T-helper 1 cell treated with Interleukin-12 subunit alpha and Interleukin-12 subunit beta and Interleukin-4 antibody, amounts not matched to agents 30 μg/mL and 1 μg/mL, for 36 hours (primary cell): ENCODE results near the gene TSPAN9.

ENCODE experiments used
- H3K27ac Mint-ChIP-seq: one replicate; pipeline ENCODE4 v1.8.0; 2021; ENCODE audit warnings: mild to moderate bottlenecking, mixed read lengths
- H3K27me3 Mint-ChIP-seq: one replicate; pipeline ENCODE4 v1.8.0; 2021; ENCODE audit warnings: low read depth, mixed read lengths
- H3K36me3 Mint-ChIP-seq: one replicate; pipeline ENCODE4 v1.8.0; 2021; ENCODE audit warnings: low read depth, mixed read lengths
- H3K4me1 Mint-ChIP-seq: one replicate; pipeline ENCODE4 v1.8.0; 2021; ENCODE audit warnings: low read depth, mixed read lengths
- H3K4me3 Mint-ChIP-seq: one replicate; pipeline ENCODE4 v1.8.0; 2021; ENCODE audit warnings: mild to moderate bottlenecking, moderate library complexity, mixed read lengths
- H3K9me3 Mint-ChIP-seq: one replicate; pipeline ENCODE4 v1.8.0; 2021; ENCODE audit warnings: mixed read lengths

The TSPAN9 gene

DNA sequence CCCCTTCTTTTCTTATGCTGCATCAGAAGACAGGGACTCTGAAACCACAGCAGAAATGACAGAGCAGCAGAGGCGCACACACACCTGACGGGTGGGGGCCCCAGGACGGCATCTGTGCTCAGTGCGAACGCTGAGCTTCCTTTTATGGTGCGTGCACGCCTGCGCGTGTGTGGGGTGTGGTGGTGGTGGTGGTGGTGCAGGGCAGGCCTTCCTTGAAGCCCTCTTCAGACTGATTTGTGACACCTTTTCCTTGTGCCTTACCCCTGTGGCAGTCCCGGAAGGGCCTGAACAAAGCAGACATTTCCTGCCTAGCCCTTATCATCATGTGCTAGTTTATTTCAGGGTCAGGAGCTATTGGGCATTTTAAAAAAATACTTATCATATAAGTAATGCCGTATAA lies 75.7 kb downstream of the TSPAN9 start:
- no peaks in the 10 kb centered on the region for H3K9me3 Mint-ChIP-seq
- H3K36me3 Mint-ChIP-seq = no peaks in the 10 kb centered on the region
- H3K4me3 Mint-ChIP-seq = no peak overlapping the region
- H3K27me3 Mint-ChIP-seq = peaks cover 34% of the 10 kb centered on the region
- H3K27ac Mint-ChIP-seq = no peak overlapping the region
- no peaks in the 10 kb centered on the region for H3K4me1 Mint-ChIP-seq

DNA sequence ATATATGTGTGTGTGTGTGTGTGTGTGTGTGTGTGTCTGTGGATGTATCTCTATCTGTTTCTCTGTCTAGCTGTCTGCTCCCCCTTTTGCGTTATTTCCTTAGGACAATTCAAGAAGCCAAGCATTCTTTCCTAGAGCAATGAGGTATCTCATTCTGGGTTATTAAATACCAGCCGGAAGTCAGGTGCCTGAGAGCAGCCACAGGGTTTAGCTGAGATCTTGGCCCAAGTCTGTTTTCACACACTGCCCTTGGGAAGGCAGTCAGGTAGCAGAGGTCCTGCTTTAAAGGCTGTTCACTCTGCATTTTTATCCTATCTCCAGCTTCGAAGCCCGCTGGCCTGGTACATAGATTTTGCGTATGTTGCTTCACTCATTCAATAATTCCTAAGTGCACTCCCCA lies 76.8 kb downstream of the TSPAN9 start:
- no peak overlapping the region for H3K27ac Mint-ChIP-seq
- H3K27me3 Mint-ChIP-seq = peaks cover 34% of the 10 kb centered on the region
- no peaks in the 10 kb centered on the region for H3K36me3 Mint-ChIP-seq
- H3K4me3 Mint-ChIP-seq = no peak overlapping the region
- H3K9me3 Mint-ChIP-seq = no peaks in the 10 kb centered on the region
- no peaks in the 10 kb centered on the region for H3K4me1 Mint-ChIP-seq

DNA sequence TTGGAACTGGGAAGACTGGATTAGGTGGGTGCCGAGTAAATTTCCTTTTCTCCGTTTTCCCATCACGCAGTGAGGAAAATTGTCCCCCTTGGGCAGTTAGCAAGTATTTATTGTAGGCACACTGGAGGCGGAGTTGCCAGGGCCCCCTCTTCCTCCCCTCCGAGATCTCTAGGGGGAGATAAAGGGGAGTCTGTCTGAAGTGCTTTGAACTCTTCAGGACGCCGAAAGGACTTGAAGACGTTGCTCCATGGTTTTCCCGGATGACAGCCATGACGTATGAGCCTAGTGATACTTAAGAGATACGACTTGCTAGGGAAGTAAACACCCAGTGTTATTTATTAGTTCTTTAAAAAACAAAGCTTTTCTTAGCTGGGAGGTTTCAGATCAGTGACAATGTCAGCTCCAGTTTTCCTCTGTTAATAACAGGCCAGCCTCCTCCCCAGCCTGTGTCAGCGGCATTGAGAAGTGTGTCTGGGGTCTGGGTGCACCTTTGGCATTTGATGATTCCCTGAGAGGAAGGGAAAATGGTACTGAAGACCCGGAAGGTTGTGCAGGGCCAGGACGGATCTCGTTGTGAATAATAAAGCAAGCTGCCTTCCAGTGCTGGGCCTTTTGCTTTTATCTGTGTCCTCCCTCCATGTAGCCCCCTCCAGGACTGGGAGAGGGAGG lies 78.7 kb downstream of the TSPAN9 start:
- Mint-ChIP-seq H3K27ac (no peak overlapping the region), H3K9me3 (no peaks in the 10 kb centered on the region), H3K36me3 (no peaks in the 10 kb centered on the region), H3K27me3 (peaks cover 21% of the 10 kb centered on the region), H3K4me3 (no peak overlapping the region), H3K4me1 (no peaks in the 10 kb centered on the region)

DNA sequence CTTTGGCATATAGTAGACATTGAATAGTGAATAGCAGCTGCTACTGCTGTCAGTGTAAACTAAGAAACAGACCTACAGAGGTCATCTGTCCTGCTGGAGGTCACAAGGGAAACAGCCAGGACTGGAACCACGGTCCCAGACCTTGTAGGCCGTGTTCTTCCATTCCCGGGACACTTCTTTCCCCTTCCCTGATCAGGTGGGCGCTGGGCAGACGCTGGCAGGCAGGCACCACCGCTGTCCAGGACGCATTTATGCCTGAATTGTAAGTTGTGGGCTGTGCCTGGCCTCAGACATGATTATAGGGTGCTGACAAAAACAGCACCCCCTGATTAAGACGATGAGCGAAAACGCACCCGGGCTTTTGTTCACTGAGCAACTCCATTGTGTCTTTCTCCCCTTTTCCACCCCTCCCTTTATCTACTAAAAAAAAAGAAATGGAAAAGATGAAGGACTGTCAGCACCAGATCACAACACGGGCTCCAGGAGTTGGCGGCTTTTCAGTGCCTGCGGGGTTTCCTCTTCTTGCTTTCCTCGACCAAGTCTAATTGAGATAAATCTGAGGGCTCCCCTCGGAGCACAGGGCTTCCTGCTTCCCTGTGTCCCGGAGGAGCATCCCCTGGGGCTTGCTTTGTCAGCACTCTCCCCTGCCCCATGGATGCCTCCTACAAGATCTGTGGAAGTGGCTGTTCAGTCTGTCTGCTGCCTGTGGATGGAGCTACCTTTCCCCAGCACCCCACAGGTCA lies 80.6 kb downstream of the TSPAN9 start:
- H3K9me3 Mint-ChIP-seq = no peaks in the 10 kb centered on the region
- peaks cover 11% of the 10 kb centered on the region for H3K27me3 Mint-ChIP-seq
- no peak overlapping the region for H3K4me3 Mint-ChIP-seq
- H3K36me3 Mint-ChIP-seq = no peaks in the 10 kb centered on the region
- H3K4me1 Mint-ChIP-seq = no peaks in the 10 kb centered on the region
- H3K27ac Mint-ChIP-seq = no peak overlapping the region

DNA sequence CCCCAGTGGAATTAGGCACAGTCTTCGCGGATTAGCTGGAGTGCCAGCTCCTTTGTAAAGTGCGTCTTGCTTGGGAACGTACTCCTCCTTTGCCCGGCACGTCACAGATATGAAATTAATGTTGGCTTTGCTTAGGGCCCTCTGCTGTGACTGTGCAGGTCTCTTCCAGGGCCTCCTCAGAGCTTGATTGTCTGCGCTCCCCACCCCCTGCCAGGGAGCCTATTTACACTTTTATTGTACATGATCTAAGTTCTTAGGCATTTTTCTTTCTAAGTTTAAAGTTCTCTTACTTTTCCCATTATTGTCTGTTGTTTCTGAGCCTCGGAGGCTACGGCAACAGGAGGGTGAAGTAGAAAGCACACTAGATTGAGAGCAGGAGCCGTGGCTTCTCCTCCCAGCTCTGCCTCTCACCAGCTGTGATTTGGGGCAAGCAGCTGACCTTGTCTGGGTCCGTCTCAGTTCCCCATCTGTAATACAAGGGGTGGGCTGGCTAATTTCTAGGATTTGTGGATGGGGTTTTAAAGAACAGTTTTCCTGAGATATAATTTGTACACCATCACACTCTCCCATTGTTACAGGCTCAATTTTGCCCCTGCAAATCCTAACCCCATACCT lies 81.8 kb downstream of the TSPAN9 start:
- no peaks in the 10 kb centered on the region for H3K9me3 Mint-ChIP-seq
- no peaks in the 10 kb centered on the region for H3K4me1 Mint-ChIP-seq
- no peak overlapping the region for H3K4me3 Mint-ChIP-seq
- peaks cover 14% of the 10 kb centered on the region for H3K27me3 Mint-ChIP-seq
- H3K27ac Mint-ChIP-seq = no peak overlapping the region
- no peaks in the 10 kb centered on the region for H3K36me3 Mint-ChIP-seq

DNA sequence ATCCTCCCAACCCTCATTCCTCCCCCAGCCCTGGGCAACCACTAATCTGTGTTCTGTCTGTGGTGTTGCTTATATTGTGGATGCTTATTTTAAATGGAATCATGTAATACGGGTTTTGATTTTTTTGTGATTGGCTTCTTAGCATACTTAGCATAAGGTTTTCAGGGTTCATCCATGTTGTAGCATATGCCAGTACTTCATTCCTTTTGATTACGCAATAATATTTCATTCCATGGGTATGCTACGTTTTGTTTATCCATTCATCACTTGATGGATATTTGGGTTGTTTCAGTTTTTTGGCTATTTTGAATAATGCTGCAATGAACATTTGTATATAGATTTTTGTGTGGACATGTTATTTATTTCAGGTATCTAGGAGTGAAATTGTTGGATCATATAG lies 82.9 kb downstream of the TSPAN9 start:
- H3K4me1 Mint-ChIP-seq = no peaks in the 10 kb centered on the region
- no peak overlapping the region for H3K4me3 Mint-ChIP-seq
- peaks cover 4% of the 10 kb centered on the region for H3K27me3 Mint-ChIP-seq
- H3K27ac Mint-ChIP-seq = no peak overlapping the region
- no peaks in the 10 kb centered on the region for H3K9me3 Mint-ChIP-seq
- H3K36me3 Mint-ChIP-seq = no peaks in the 10 kb centered on the region

DNA sequence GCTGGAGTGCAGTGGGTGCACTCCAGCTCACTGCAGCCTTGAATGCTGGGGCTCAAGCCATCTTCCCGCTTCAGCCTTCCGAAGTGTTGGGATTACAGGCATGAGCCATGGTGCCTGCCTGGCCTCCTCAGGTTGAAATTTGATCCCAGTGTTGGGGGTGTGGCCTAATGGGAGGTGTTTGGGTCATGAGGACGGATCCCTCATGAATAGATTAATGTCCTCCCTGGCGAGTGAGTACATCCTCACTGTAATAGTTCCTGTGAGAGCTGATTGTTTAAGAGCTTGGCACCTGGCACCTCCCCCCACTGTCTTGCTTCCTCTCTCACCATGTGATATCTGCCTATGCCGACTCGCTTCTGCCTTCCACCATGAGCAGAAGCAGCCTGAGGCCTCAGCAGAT lies 84.7 kb downstream of the TSPAN9 start:
- H3K9me3 Mint-ChIP-seq = no peaks in the 10 kb centered on the region
- H3K4me1 Mint-ChIP-seq = no peaks in the 10 kb centered on the region
- H3K27me3 Mint-ChIP-seq = peaks cover 4% of the 10 kb centered on the region
- H3K27ac Mint-ChIP-seq = no peak overlapping the region
- H3K4me3 Mint-ChIP-seq = no peak overlapping the region
- no peaks in the 10 kb centered on the region for H3K36me3 Mint-ChIP-seq

DNA sequence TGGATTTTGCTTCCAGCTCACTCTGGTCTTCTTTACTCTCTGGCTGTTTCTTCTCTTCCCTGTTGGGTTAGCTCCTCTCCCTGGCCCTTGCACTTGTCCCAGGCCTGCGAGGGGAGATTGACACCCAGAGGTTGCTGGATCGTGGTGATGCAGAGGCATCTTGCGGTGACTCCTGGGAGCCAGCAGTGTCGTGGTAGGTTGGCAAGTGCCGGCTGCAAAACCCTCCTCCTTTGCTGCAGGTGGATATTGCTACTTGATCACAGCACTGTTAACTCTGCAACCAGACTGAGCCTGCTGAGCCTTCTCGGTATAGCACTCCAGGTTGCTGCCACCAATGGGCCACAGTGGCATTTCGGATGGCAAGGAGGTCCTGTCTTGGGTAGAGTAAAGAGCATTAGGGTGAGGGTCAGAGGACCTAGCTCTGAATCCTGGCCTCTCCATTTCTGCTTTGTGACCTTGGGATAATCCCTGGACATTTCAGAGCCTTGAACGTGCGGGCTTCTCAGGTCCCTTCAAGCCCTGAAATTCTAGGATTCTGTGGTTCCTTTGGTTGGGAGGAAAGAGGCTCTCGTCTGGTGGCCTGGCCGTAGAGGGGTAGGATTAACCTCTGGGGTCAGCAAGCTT lies 87.4 kb downstream of the TSPAN9 start:
- Mint-ChIP-seq H3K27ac (no peak overlapping the region), H3K4me3 (no peak overlapping the region), H3K27me3 (peaks cover 4% of the 10 kb centered on the region), H3K9me3 (no peaks in the 10 kb centered on the region), H3K4me1 (no peaks in the 10 kb centered on the region), H3K36me3 (no peaks in the 10 kb centered on the region)

DNA sequence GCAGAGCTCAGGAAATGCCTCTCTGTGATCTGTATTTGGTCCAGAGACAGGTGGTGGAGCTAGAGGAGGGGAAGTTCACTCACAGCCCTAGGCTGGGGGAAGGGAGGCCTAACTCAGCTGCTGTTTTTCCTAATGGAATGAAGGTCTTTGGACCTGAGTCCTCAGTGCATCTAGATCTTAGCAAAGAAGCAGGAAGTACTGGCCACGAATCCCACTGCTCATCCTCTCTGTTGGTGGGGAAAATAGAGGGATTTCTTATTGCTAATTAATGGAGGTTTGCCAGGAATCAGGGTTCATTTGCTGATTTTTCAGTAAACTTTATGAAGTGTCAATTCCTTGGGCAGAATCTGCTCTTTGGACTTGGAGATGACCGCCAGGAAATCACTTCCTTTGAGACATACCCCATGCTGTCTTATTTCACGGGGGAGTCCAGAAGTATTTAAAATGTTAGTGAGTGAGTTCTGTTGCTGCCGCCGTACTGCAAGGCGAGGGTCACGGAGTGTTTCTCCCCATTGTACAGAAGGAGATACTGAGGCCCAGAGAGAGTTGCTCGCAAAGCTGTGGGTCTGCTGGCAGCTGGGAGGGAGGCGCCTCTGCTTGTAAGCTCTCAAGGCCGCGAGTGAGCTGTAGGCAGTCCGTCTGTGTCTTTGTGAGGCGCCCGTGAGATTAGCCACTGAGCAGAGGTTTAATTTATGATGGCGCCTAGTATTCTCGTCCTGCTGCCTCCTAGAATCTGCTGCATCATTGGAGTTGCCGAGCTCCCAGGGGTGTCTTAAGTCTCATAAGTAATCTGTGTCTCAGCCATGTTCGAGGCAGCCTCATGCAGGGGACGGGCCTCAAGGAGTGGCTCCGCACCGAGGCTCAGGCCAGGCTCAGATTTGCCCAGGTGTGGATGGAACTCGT lies 88.2 kb downstream of the TSPAN9 start:
- Mint-ChIP-seq H3K27ac (no peak overlapping the region), H3K4me1 (no peaks in the 10 kb centered on the region), H3K36me3 (no peaks in the 10 kb centered on the region), H3K27me3 (peaks cover 4% of the 10 kb centered on the region), H3K4me3 (no peak overlapping the region), H3K9me3 (no peaks in the 10 kb centered on the region)

DNA sequence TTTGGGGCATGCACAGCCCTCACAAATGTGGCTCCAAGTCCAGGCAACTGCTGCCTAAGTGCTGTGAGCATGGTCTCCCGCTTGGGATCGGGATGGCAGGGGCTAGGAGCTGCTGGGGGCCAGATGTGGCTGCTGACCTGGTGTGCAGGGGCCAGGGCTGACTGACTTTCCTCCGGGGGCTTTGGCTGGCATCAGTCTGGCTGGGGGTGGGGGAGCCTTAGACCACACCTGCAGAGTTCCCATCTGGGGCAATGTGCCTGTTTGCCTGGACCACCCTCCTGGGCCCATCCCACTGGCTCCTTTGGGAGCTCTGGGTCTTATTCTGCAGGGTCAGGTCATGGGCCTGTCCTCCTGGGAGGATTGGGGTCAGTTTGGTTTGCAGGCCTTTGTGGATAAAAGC lies 90.5 kb downstream of the TSPAN9 start:
- Mint-ChIP-seq H3K9me3 (no peaks in the 10 kb centered on the region), H3K27me3 (peaks cover 4% of the 10 kb centered on the region), H3K36me3 (no peaks in the 10 kb centered on the region), H3K4me1 (no peaks in the 10 kb centered on the region), H3K4me3 (no peak overlapping the region), H3K27ac (no peak overlapping the region)

DNA sequence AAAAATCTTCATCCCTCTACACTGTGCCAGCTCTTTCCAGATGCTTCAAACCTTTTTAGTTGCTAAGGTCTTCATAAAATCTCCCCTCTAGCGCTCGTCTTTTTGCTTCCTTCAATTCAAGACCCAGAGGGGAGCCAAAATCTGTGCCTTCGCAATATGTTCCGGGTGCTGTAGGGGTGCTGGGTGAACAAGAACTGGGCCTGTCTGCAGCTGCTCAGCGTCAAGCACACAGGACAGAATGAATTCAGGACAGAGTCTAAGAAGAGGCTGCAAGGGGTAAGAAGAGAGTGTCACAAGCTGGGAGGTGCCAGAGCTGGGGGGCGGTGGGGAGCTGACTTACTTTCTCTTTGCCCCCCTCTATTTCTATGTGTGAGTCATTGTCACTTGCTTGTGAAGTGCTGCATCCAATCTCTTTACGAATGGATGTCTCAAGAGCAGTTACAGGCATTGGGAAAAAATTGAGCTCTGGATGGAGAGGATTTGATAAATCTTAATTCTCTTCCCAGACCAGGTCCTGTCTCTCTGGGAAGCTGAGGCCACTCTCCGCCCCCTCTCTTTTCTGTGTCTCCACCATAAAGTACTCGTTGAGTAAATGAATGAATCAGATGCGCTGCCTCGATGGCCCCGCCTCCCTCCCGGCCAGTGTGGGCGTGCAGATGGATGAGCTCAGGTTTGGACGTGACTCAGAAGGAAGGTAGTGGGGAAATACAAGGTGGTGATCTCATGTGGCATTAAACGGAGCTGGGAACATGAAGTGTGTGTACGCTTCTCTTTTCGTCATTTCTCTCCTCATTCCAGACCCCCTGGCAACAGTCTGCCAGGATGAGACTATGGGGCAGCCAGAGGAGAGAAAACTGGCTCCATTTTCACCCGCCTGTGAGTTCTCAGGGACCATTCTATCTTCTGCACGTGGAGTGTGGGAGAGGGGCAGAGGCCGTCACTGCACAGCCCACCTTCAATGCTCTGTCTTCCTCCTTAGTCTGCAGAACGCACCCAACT lies 91.3 kb downstream of the TSPAN9 start:
- Mint-ChIP-seq H3K27me3 (no peaks in the 10 kb centered on the region), H3K4me1 (no peaks in the 10 kb centered on the region), H3K9me3 (no peaks in the 10 kb centered on the region), H3K4me3 (no peak overlapping the region), H3K27ac (no peak overlapping the region), H3K36me3 (no peaks in the 10 kb centered on the region)

DNA sequence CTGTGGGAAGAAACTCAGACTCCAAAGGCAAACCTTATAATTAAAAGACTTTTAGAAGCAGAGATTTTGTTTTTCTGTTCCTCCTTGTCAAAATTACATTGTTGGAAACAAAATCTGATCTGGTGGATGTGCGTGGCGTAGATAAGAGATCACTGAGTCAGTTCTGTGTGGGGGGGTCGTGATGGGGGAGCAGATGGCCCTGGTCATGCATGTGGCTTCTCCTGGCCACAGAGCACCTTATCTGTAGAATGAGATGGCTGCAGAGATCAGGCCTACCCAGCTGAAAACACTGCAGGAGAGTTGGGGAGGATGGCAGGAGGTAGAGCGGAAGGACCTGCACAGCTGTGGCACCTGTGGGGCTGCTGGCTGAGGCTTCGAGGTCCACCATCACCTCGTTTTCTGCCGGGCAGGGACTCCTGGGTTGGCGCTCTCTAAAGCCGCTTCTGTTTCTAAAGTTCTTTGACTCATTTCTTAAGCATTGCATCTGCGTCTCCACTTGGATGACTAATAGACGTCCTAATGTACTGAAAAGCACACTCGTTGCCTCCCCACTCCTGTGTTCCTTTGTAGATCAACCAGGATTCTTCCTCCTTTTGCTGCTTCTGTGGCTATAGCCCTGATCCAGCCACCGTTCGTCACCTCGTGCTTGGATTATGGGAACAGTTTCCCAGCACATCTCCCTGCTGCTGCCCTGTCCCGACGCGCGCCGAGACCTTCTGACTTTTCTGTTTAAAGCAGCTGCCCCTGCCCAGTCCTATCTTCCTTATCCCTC lies 93.4 kb downstream of the TSPAN9 start:
- Mint-ChIP-seq H3K4me1 (no peaks in the 10 kb centered on the region), H3K4me3 (no peak overlapping the region)

DNA sequence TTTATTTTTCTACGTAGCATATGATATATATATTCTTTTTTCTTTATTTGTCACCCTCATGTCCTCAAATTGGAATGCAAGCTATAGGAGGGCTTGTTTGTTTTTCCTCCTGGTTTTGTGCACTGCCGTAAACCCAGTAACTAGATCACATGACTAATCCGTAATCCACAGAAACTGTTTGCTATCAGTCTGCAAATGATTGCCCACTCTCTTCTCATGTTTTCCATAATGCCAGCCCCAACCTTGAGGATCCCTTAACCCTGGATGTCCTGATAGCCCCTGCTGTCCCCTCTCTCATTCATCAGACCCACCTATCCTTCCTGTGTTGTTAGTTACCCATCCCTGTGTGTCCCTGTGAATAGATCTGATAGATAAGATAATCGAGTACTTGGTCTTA lies 94.0 kb downstream of the TSPAN9 start:
- Mint-ChIP-seq H3K27ac (no peak overlapping the region), H3K27me3 (no peaks in the 10 kb centered on the region), H3K4me3 (no peak overlapping the region), H3K4me1 (no peaks in the 10 kb centered on the region), H3K9me3 (no peaks in the 10 kb centered on the region), H3K36me3 (no peaks in the 10 kb centered on the region)

More for the DNA sequence above, 93.4 kb downstream of the TSPAN9 start:
- Mint-ChIP-seq H3K27me3 (no peaks in the 10 kb centered on the region), H3K9me3 (no peaks in the 10 kb centered on the region), H3K36me3 (no peaks in the 10 kb centered on the region), H3K27ac (no peak overlapping the region)
